A204.1 (cell line): ENCODE results near the gene CLECL1.
A peak's percentile ranks its signal among the peaks of the same experiment; 100 is the strongest.
"Not testable (repeated sequence)": the region's sequence is repeated elsewhere in the genome, so short reads cannot be mapped to it uniquely, and the experiment has no call there.

Source experiments
- FAIRE-seq: peaks from 2 replicates; lab custom pipeline; 2012; peaks lifted over from hg19 to GRCh38; lab: Jason Lieb, UNC

The CLECL1 gene

GRCh38 chr12:9751204-9752144 lies 18.6 kb upstream of the CLECL1 start:
- FAIRE-seq, result peak; percentile 93

GRCh38 chr12:9750276-9751203 lies 17.6 kb upstream of the CLECL1 start:
- FAIRE-seq, result peak; percentile 69

GRCh38 chr12:9749640-9750039 lies 16.7 kb upstream of the CLECL1 start:
- no peak for FAIRE-seq

- no peak for FAIRE-seq
Observed at GRCh38 chr12:9745199-9745598, 12.3 kb upstream of the CLECL1 start.

- FAIRE-seq, result no peak
Observed at GRCh38 chr12:9742661-9743060, 9.8 kb upstream of the CLECL1 start.

- no peak for FAIRE-seq
Observed at GRCh38 chr12:9741726-9742125, 8.8 kb upstream of the CLECL1 start.

- no peak for FAIRE-seq
Observed at GRCh38 chr12:9740106-9740750, 7.3 kb upstream of the CLECL1 start.

GRCh38 chr12:9739404-9740105 lies 6.7 kb upstream of the CLECL1 start:
- FAIRE-seq, result not testable (repeated sequence)

- not testable (repeated sequence) for FAIRE-seq
Observed at GRCh38 chr12:9738905-9739304, 6.0 kb upstream of the CLECL1 start.

- FAIRE-seq, result no peak
Observed at GRCh38 chr12:9736936-9737705, 4.2 kb upstream of the CLECL1 start.

GRCh38 chr12:9735601-9736000 lies 2.7 kb upstream of the CLECL1 start:
- peak; percentile 21 for FAIRE-seq

GRCh38 chr12:9731797-9732196 lies 1.1 kb downstream of the CLECL1 start:
- FAIRE-seq, result no peak

GRCh38 chr12:9731393-9731792 lies 1.5 kb downstream of the CLECL1 start:
- no peak for FAIRE-seq

- no peak for FAIRE-seq
Observed at GRCh38 chr12:9730591-9730990, 2.3 kb downstream of the CLECL1 start.

GRCh38 chr12:9730011-9730410 lies 2.9 kb downstream of the CLECL1 start:
- FAIRE-seq, result no peak

GRCh38 chr12:9729082-9729481 lies 3.8 kb downstream of the CLECL1 start:
- no peak for FAIRE-seq

GRCh38 chr12:9727813-9728212 lies 5.1 kb downstream of the CLECL1 start:
- FAIRE-seq, result no peak

- FAIRE-seq, result no peak
Observed at GRCh38 chr12:9725213-9725870, 7.6 kb downstream of the CLECL1 start.

- FAIRE-seq, result no peak
Observed at GRCh38 chr12:9724023-9724422, 8.9 kb downstream of the CLECL1 start.

GRCh38 chr12:9721394-9722092 lies 11.4 kb downstream of the CLECL1 start:
- no peak for FAIRE-seq
